MM.1S (cell line): ENCODE results near the gene ZHX3.

ENCODE experiments used
- DNase-seq: peaks from one replicate; pipeline ENCODE4 v3.0.0-alpha.2; 2015
- H2AFZ ChIP-seq: fragments of 300-600 bp; sonication (generic); 2 replicates; pipeline ENCODE4 v1.6.0; 2016; ENCODE audit warnings: antibody characterized with exemption, low read length
- H3F3A ChIP-seq: fragments of 300-600 bp; sonication (generic); 2 replicates; pipeline ENCODE4 v1.6.1; 2016; ENCODE audit warnings: mild to moderate bottlenecking, antibody characterized with exemption, low read length, moderate library complexity, mixed read lengths; ENCODE audit not compliant: insufficient read depth
- H3K27ac ChIP-seq: fragments of 300-600 bp; sonication (generic); 2 replicates; pipeline ENCODE4 v1.5.1; 2016; ENCODE audit warnings: mild to moderate bottlenecking, low read length
- H3K27me3 ChIP-seq: fragments of 300-600 bp; sonication (generic); replicated peaks from 2 replicates; pipeline ENCODE4 v1.6.0; 2016; ENCODE audit warnings: low read length; ENCODE audit not compliant: insufficient read depth
- H3K36me3 ChIP-seq: fragments of 300-600 bp; sonication (generic); replicated peaks from 2 replicates; pipeline ENCODE4 v1.6.1; 2016; ENCODE audit warnings: mild to moderate bottlenecking, low read length, mixed read lengths; ENCODE audit not compliant: insufficient read depth
- H3K4me1 ChIP-seq: fragments of 300-600 bp; sonication (generic); 2 replicates; pipeline ENCODE4 v1.6.1; 2016; ENCODE audit warnings: low read length, mixed read lengths
- H3K4me2 ChIP-seq: fragments of 300-600 bp; sonication (generic); 2 replicates; pipeline ENCODE4 v1.6.0; 2016; ENCODE audit warnings: low read depth, low read length
- H3K4me3 ChIP-seq: fragments of 300-600 bp; sonication (generic); 2 replicates; pipeline ENCODE4 v1.5.1; 2016; ENCODE audit warnings: low read length, mixed read lengths
- H3K79me2 ChIP-seq: fragments of 300-600 bp; sonication (generic); 2 replicates; pipeline ENCODE4 v1.6.1; 2016; ENCODE audit warnings: mixed run types, low read length, mixed read lengths
- H3K9ac ChIP-seq: fragments of 300-600 bp; sonication (generic); 2 replicates; pipeline ENCODE4 v1.6.1; 2016; ENCODE audit warnings: low read length, mixed read lengths
- H3K9me2 ChIP-seq: fragments of 300-600 bp; sonication (generic); replicated peaks from 2 replicates; pipeline ENCODE4 v1.6.1; 2016; ENCODE audit warnings: mild to moderate bottlenecking, low read length, mixed read lengths; ENCODE audit not compliant: insufficient read depth
- H3K9me3 ChIP-seq: fragments of 300-600 bp; sonication (generic); replicated peaks from 2 replicates; pipeline ENCODE4 v1.6.1; 2016; ENCODE audit warnings: mild to moderate bottlenecking, low read length, mixed read lengths; ENCODE audit not compliant: insufficient read depth
- H4K20me1 ChIP-seq: fragments of 300-600 bp; sonication (generic); 2 replicates; pipeline ENCODE4 v1.6.1; 2016; ENCODE audit warnings: mild to moderate bottlenecking, low read length, moderate library complexity, mixed read lengths; ENCODE audit not compliant: insufficient read depth
- EZH2 ChIP-seq: fragments of 300-600 bp; sonication (generic); optimal IDR thresholded peaks from 2 replicates; pipeline ENCODE3; 2017; ENCODE audit warnings: low read depth, mild to moderate bottlenecking, antibody characterized with exemption, low read length, mixed read lengths
- EZH2phosphoT487 ChIP-seq: fragments of 300-600 bp; sonication (generic); IDR thresholded peaks from 2 replicates; pipeline ENCODE4 v1.6.1; 2018; ENCODE audit warnings: antibody characterized with exemption, low read length
- TF ChIP-seq, protein P1 (sequence below): fragments of 300-600 bp; sonication (generic); IDR thresholded peaks from 2 replicates; pipeline ENCODE4 v1.5.1; 2016; ENCODE audit warnings: antibody characterized with exemption, low read length, mixed read lengths

The ZHX3 gene

GRCh38 chr20:41167118-41167470, 150.4 kb downstream of the ZHX3 start:
- Histone ChIP-seq H3K36me3 (0 out of 2 replicates have a peak, but pooled peaks cover 3% of the 10 kb centered on the region), H3K79me2 (no peaks in the 10 kb centered on the region), H2AFZ (no peak overlapping the region), H3K9ac (no peak overlapping the region), H3K9me2 (no peaks in the 10 kb centered on the region), H3K27me3 (no peaks in the 10 kb centered on the region), H3K4me1 (peaks cover 23% of the 10 kb centered on the region), H3K4me2 (peak overlapping the region; percentile 13; the same call in 1 of the 2 replicates), H3K4me3 (no peak overlapping the region), H3K9me3 (no peaks in the 10 kb centered on the region), H3F3A (peaks cover 5% of the 10 kb centered on the region; the same call in 1 of the 2 replicates), H4K20me1 (peaks cover 10% of the 10 kb centered on the region; the same call in 1 of the 2 replicates), H3K27ac (no peak overlapping the region)
- no peak for DNase-seq
- no peak for TF ChIP-seq EZH2
- TF ChIP-seq, protein P1, sequence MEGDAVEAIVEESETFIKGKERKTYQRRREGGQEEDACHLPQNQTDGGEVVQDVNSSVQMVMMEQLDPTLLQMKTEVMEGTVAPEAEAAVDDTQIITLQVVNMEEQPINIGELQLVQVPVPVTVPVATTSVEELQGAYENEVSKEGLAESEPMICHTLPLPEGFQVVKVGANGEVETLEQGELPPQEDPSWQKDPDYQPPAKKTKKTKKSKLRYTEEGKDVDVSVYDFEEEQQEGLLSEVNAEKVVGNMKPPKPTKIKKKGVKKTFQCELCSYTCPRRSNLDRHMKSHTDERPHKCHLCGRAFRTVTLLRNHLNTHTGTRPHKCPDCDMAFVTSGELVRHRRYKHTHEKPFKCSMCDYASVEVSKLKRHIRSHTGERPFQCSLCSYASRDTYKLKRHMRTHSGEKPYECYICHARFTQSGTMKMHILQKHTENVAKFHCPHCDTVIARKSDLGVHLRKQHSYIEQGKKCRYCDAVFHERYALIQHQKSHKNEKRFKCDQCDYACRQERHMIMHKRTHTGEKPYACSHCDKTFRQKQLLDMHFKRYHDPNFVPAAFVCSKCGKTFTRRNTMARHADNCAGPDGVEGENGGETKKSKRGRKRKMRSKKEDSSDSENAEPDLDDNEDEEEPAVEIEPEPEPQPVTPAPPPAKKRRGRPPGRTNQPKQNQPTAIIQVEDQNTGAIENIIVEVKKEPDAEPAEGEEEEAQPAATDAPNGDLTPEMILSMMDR = no peak
- no peak for TF ChIP-seq EZH2phosphoT487

DNA sequence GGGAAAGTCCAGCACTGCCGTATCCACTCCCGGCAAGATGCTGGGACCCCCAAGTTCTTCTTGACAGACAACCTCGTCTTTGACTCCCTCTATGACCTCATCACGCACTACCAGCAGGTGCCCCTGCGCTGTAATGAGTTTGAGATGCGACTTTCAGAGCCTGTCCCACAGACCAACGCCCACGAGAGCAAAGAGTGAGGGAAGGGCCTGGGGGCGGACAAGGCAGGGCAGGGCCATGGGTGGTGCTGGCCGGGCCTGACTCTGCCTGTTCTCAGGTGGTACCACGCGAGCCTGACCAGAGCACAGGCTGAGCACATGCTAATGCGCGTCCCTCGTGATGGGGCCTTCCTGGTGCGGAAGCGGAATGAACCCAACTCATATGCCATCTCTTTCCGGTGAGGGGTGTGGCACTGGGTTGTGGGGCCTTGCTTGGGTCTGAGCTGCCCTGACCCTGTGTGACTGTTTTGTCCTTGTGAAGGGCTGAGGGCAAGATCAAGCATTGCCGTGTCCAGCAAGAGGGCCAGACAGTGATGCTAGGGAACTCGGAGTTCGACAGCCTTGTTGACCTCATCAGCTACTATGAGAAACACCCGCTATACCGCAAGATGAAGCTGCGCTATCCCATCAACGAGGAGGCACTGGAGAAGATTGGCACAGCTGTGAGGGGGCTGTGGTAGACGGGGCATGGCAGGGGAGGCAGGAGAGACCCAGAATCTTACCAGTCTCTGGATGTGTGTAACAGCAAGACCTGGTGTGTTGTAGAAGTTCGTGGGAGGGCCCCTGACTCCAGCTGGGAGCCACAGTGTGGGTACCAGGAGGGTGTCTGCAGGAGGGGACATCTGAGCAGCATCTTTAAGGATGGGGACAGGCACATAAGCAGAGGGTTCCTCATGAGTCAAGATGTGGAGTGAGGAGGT, 151.1 kb downstream of the ZHX3 start:
- Histone ChIP-seq H2AFZ (no peak overlapping the region), H3K4me1 (peaks cover 23% of the 10 kb centered on the region), H3K9me2 (no peaks in the 10 kb centered on the region), H3K9me3 (no peaks in the 10 kb centered on the region), H3K36me3 (0 out of 2 replicates have a peak, but pooled peaks cover 3% of the 10 kb centered on the region), H3F3A (peaks cover 5% of the 10 kb centered on the region; the same call in 1 of the 2 replicates), H4K20me1 (peaks cover 10% of the 10 kb centered on the region; the same call in 1 of the 2 replicates), H3K27ac (no peak overlapping the region), H3K4me2 (no peak overlapping the region), H3K9ac (no peak overlapping the region), H3K27me3 (no peaks in the 10 kb centered on the region), H3K79me2 (no peaks in the 10 kb centered on the region), H3K4me3 (no peak overlapping the region)
- TF ChIP-seq EZH2 = no peak
- TF ChIP-seq, protein P1 = no peak
- no peak for TF ChIP-seq EZH2phosphoT487
- DNase-seq = no peak

GRCh38 chr20:41165001-41165882, 152.3 kb downstream of the ZHX3 start:
- Histone ChIP-seq H3K36me3 (0 out of 2 replicates have a peak, but pooled peaks cover 3% of the 10 kb centered on the region), H3K79me2 (peaks cover 2% of the 10 kb centered on the region), H3K4me1 (peaks cover 23% of the 10 kb centered on the region), H3K9me3 (no peaks in the 10 kb centered on the region), H2AFZ (no peak overlapping the region), H3K27me3 (no peaks in the 10 kb centered on the region), H4K20me1 (peaks cover 10% of the 10 kb centered on the region; the same call in 1 of the 2 replicates), H3F3A (peaks cover 5% of the 10 kb centered on the region; the same call in 1 of the 2 replicates), H3K27ac (no peak overlapping the region), H3K9ac (no peak overlapping the region), H3K9me2 (no peaks in the 10 kb centered on the region), H3K4me3 (no peak overlapping the region), H3K4me2 (no peak overlapping the region)
- DNase-seq = no peak
- no peak for TF ChIP-seq EZH2
- TF ChIP-seq EZH2phosphoT487 = no peak
- TF ChIP-seq, protein P1 = no peak
